Activated CD4-positive, CD25-positive, alpha-beta regulatory T cell treated with anti-CD3 and anti-CD28 coated beads, Interleukin-2, amount 50 U/mL, for 72 hours (primary cell): ENCODE results near the gene TPRG1L.

Source experiments
- DNase-seq: peaks from one replicate; pipeline ENCODE4 v3.0.0; 2021

TPRG1L gene

DNA sequence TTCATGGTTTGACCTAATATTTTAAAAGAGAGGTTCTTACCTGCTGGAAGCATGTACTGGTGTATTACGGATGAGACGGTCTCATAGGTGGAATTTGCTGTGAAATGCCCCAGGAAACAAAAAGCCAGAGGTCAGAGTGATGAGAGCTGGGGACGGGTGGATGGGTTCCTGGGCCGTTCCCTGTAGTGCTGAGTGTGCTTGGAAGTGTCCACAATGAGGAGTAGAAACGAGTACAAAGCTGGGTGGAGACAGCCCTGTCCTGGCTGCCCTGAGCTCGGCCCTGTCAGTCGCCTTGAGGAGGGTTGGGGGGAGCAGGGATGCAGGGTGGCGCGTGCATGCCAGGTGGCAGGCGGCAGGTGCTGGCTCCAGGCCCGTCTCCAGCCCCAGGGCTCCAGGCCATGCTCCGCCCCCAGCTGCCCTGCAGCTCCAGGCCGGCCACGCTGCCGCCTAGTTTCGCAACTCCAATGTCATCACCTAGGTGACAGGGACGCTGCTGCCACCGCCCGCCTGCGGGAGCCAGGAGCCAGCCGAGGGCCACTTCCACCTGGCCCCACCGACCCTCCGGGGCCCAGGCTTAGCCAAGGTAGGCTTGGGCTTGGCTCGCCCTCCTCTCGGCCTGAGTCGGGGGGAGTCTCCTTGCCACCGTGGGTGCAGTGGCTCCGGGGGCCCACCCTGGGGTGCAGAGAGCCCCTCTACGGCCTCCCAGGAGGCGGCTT lies 43.9 kb downstream of the TPRG1L start:
- DNase-seq: no peak

DNA sequence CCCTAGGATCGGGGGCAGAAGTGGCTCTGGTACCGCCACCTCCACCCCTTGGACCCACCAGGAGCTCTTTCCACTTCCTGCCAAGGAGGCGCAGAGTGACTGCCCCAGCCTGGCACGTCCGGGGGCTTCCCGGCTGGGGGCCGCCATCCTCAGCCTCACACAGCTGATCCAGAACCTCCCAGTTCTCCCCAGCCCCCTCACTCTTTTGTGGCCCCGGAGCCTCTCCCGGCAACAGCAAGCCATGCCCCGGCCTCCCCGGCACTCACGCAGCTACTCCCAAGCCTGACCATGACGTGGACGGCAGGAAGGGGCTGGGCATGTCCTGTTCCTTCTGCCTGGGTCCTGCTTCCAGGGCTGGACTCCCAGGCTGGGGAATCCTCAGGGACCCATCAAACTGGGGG lies 44.6 kb downstream of the TPRG1L start:
- DNase-seq: no peak

DNA sequence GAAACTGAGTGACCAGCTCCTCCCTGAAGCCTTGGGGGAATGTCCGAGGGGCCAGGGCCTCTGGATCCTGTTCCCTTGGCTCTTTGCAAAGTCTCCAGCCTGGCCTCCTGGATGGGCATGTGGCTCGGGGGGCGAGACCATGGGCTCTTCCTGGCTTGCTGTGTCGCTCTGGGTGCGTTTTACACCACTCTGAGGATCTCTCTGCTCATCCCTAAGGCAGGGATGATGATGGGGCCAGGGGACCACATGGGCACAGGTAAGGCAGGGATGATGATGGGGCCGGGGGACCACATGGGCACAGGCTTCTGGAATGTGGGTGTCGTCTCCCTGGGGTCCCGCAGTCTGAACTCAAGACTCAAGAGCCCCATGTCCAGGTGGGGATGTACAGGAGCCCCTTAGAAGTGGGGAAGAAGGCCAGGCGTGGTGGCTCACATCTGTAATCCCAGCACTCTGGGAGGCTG lies 45.2 kb downstream of the TPRG1L start:
- DNase-seq: no peak

DNA sequence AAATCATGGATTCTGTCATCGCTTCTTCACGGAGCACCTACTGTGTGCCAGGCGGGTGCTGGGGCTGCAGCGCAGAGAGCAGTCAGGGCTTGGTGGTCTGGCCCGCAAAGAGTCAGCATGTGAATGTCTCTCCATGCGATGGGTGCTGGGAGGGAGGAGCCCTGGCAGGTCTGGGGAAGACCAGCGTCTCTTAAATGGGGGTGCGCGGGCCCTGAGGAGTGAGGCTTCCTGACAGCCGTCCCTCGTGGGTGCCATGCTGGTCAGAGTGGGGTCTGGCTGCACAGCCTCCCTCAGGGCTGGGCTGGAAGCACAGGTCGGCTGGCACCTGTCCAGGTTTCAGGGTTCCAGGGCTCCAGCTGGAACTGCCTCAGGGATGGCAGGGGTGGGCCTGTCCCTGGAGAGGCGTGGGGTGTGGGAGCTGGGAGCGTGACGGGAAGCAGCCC lies 46.0 kb downstream of the TPRG1L start:
- DNase-seq: no peak

DNA sequence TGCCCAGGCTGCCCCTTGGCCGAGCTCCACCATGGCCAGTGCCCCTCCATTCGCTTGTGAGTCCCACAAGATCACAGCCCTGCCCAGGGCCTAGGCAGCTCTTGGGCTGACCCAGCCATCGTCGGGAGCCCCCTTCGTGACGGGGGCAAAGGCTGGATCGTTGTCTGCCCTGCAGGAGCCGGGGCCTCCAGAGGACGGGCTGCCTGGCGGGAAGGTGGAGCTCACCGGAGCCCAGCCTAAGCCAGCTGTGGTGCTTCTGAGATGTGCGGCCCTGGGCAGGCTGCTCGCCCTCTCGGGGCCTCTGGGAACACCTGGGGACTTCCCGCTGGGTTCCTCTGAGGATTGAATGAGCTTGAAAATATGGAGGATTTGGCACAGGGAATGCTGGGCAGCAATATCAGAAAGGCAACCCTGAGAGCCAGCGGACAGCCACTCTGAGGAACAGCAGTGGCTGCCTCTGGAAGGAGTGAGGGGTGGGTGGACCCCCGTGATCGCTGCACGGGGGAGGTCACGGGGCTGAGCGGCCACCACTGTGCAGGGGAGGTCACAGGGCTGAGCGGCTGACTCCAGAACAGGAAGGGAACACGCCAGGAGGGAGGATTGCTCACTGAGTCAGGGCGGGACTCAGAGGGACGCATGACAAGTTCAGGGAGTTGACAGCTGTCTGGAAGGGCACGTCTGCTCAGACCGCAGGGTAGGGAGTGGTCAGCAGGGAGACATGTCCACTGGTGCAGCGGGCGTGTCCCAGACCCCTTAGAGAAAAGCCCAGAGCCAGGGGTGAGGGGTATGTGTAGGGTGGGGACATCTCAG lies 46.8 kb downstream of the TPRG1L start:
- no peak for DNase-seq

DNA sequence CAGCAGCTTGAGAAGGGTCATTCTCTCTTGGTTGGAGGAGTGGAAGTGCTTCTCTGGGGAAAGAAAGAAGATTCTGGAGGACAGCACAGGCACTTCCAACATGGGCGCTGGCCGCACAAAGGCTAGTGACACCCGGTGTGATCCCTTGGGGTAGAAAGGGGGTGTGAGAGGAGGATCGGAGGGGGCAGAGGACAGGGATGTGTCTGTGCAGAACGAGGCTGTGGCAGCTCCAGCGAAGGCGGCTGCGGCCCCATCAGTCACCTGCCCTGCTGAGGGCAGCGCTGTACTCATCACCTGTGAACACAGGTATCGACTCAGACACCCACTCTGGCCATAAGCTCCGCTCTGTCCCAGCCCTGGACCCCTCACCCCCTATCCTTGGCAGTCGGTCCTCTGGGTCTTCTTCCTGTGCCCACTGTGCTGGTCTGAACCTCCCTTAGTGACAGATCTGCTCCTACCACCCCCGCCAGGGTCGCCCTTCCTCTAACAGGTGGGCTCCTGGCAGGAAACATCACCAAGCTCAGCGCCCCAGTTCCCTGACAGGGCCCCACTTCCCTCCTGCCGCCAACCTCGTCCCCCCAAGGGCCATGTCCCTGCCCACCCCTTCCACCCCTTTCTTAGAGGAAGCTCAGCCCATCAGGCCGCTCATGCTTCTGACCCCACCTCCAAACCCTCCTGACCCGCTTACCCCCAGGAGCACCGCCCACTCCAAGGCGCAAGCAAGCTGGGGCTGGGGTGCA lies 47.6 kb downstream of the TPRG1L start:
- no peak for DNase-seq

DNA sequence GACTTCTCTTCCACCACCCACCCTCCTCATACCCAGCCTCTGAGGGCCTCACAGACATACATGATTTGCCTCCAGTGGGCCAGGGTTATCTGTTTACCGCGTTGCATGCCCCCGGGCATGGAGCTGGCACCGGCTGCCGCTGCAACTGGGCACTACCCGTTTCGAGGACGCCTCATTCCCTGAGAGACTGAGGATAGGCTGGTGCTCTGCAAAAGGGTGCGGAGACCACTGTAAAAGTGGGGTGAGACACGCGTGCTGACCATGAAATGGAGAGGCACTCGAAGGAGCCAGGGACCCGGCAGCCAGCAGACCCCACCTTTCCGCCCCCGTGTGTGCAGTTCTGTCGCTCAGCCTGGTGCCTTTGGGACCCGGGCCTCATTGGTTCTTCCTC lies 48.2 kb downstream of the TPRG1L start:
- DNase-seq: no peak

DNA sequence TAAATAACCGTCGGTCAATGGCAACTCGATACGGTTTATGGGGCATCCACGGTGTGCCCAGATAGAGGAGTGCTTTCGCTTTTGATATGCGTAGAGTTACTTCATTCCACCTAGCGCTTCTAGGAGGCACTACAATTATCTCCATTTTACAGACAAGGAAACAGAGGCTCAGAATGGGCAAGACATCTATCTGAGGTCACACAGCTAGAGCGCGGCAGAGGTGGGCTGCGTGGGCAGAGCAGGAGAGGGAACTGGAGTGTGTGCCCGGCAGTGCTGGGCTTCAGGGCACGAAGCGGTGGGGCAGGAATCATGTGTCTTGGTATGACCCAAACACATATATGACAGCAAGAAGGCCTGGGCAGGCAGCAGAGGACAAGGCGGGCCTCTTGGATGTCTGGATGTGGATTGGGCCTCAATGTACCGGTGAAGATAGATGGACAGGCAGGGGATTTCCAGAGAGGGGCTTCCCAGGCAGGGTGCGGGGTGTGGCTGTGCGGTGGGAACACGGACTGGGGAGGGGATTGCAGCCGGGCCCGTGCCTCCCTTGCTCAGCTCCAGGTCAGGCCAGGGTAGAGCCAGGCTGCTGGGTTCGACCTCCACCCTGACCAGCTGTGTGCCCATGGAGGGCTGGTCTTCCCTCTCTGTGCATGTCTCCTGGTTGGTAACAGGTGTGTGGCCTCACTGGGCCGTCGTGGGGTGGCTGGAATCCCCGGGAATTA lies 48.7 kb downstream of the TPRG1L start:
- DNase-seq: no peak

DNA sequence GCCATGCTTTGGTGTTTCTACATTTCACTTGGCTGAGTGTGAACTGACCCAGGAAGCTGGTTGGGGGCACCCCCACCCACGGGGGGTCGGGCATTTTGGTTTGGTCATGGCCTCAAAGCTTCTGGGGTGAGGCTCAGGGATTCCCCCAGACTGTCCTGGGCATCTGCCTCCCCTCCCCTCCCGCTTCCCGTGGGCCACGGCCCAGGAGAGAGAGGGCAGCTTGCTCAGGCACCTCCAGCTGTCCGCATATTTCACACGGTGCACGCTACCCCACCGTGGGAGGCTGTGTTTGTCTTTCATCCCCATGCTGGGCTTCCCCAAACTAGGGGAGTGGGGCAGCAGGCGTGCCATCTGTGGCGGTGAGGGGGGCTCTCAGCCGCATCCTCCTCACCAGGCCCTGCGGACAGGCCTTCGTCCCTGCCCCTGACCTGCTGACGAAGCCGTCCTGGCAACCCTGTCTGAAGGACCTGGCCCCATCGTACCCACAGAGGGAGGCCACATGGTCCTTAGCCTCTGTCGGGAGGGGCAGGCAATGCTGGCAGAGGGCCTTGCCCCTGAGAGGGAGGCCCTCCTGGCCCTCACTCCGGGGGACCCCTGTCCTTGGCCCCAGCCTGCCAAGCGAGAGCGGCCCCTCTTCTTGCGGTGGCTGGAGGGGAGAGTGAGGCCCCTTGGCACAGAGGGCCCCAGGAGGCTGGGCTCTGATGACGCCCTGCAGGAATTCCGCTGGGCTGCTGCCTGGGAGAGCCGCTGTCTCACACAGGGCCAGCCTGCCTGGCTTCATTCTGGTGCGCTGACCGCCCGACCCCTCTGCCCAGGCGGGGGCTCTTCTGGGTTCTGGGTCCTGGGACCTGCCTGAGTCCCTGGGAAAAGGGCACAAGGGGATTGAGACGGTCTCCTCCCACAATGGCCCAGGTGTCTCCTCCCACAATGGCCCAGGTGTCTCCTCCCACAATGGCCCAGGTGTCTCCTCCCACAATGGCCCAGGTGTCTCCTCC lies 49.6 kb downstream of the TPRG1L start:
- no peak for DNase-seq

DNA sequence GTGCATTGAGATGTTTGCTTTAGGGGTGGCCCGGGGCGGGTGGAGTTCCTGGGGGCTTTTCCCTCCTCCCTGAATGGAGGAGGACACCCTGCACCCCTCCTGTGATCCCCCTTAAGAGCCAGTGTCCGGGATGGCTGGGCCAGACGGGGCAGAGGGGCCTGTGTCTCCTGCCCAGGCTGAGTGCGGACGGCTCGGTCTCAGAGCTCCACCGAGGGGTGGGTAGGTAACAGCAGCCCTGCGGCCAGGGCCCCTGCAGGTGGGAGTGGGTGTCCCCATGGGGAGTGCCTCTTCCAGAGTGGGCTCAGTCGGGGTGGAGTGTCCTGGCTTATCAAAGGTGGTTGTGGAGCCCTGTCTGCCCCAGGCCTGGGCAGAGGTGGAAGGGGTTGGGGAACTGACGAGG lies 50.6 kb downstream of the TPRG1L start:
- DNase-seq: no peak

DNA sequence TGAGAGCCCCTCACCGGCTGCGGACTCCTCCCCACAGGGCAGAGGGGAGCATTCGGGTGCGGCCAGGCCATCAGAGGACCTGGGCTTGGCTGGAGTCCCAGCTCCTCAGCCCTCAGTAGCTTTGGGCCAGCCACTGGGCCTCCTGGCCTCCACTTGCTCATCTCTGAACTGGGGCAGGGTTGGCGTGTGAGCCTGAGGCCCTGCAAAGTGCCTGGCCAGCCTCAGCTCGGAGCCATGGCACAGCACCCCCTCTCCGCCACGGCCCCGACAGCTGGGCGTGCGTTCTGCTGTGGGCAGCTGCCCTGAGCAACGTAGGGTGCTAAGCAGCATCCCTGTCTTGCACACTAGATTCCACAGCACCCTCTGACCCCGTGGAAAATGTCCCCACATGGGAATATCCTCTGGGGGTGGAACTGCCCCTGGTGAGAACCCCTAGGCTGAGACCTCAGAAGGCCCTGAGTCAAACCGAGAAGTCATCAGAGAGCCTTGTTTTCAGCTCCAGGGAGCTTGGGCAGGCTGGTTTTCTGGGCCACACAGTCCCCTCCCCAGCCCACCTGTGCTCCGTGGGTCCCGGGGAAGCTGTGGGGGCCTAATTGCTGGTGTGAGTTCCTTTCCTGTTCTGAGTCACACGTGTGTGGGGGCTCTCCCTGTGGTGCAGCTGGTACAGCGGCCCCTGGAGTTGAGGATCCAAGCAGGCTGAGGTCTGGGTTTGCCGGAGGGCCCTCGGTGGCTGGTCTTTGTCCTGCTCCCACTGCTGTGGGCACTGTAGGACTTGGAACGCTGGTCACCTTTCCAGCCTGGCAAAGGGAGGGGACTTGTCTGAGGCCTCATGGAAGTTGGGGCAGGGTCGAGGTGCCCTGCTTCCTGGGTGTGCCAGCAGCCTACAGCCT lies 52.0 kb downstream of the TPRG1L start:
- no peak for DNase-seq

DNA sequence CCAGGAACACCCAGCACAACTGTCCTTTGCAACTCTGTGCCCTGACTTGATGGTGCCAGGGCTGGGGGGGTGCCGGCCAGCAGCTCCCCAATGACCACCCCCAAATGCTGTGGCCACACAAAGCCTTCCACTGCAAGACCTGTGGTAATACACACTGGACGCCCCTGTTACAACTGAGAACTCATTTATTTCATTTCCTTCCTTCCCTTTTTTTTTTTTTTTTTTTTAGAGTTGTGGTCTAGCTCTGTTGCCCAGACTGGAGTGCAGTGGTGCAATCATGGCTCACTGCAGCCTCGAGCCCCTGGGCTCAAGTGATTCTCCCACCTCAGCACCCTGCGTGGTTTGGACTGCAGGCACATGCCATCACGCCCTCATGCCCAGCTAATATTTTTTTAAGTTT lies 52.7 kb downstream of the TPRG1L start:
- no peak for DNase-seq

DNA sequence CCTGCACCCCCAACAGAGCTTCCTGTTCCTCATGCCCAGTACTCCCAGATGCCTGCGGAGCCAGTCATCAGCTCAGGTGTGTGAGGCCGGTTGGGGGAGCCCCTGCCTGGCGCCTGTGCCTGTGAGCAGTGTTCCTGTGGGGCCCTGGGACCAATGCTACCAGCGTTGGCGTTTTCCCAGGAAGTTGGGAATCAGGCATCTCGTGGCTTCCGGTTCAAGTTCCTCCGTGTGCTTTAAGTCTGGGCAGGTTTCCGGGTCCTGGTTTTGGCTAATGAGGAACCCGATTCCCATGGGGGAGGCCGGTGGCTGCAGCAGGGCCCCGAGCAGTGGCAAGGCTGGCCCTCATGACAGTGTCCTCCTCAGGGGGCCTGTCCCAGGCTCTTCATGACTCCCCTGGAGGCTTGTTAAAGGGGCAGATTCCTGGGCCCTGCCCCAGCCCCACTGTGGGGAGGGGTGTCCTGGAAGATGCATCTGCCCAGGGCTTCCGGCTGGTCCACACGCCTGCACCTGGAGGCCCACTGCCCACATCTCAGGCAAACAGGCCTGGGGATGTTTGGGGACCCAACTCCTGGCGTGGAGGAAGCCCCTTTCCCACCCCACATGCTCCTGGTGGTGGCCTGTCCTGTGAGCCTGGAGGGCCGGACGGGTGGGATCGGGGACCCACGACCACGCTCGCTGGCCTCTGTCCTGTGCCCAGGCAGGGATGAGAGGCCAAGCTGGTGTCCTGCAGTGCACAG lies 53.7 kb downstream of the TPRG1L start:
- no peak for DNase-seq

DNA sequence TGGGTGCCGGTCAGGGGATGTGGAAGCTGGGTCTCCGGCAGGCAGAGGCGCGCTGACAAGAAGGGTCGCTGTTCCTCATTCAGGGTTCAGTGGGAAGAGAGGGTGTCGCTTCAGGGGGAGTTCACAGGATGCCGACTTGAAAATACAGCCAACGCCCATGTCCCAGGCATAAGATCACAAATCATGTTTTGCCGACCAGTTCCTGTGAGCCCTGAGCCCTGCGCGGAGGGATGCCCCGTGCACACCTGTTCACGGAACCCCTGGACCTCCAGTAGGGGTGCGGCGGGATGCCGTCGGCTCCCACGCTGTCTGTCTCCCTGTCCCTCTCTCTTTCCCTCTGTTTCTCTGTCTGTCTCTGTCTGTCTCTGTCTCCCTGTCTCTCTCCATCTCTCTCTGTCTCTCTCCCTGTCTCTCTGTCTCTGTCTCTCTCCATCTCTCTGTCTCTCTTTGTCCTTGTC lies 54.3 kb downstream of the TPRG1L start:
- DNase-seq: no peak
